Measurements from ENCODE around the gene SPOCK1.

DNA sequence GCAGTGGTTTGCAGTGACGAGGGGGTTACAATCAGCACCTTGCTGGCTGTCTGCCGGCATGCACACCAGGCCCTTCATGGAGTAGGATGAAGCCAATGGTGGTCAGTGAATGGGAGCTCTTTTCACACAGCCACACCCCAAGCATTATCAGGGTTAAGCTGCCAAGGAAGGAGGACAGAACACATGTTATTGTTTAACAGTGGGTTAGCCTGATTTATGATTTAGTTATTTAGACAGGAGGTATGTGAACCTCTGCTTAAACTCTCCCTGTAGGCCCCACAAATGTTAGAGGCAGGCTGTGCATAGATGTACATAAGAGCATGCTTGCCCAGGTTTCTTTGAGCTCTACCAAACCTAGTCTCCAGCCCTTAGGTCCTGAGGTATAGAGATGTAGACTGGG, 262.9 kb downstream of the SPOCK1 start:
- no peak for TF ChIP-seq SIN3A (IDR thresholded peaks at IDR 0.05; ENCODE audit: borderline replicate concordance, insufficient read depth, low read length)
- TF ChIP-seq POLR2AphosphoS5 (IDR thresholded peaks at IDR 0.05; ENCODE audit: low read depth, low read length), result no peak
